ENCODE data around the gene CDT1.
A peak's percentile ranks its signal among the peaks of the same experiment; 100 is the strongest.

DNA sequence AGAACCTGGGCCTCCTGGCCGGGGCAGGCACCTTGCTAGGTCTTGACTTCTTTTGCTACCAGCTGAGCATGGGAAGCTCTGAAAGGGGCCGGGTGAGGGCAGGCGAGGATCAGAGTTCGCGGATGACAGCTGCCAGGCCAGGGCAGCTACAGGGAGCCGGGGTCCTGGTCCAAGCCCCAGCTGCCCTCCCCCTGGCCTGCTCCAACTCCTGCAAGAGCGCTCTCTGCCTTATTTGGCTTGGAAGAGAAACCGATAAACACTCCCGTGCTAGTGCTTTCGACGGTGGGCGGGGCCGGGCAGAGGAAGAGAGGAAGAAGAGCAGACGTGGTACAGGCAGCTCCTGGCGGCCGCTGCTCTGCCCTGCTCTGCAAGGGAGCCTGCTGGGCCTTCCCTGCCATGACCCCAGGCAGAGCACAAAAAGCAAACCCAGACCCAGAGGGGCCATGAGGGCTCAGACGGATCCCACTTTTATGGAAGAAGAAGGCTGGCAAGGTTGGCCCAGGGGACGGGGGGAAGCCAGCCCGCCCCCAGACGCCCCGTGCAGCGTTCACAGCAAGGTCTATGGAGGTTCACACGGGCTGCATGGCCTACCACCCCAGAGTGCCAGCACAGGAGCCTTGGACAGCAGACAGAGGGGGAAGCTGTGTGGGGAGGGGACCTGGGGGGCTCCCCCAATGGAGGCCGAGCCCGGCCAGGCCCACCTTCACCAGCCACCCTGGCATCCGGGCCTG lies 44.2 kb upstream of the CDT1 start:
- TF ChIP-seq EP300 (IDR thresholded peaks at IDR 0.05) = no peak
- TF ChIP-seq, protein P1, sequence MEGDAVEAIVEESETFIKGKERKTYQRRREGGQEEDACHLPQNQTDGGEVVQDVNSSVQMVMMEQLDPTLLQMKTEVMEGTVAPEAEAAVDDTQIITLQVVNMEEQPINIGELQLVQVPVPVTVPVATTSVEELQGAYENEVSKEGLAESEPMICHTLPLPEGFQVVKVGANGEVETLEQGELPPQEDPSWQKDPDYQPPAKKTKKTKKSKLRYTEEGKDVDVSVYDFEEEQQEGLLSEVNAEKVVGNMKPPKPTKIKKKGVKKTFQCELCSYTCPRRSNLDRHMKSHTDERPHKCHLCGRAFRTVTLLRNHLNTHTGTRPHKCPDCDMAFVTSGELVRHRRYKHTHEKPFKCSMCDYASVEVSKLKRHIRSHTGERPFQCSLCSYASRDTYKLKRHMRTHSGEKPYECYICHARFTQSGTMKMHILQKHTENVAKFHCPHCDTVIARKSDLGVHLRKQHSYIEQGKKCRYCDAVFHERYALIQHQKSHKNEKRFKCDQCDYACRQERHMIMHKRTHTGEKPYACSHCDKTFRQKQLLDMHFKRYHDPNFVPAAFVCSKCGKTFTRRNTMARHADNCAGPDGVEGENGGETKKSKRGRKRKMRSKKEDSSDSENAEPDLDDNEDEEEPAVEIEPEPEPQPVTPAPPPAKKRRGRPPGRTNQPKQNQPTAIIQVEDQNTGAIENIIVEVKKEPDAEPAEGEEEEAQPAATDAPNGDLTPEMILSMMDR (IDR thresholded peaks at IDR 0.05) = peak in 1 of 5 experiments; percentile 27

Data from tibial nerve (tissue), 4 donors.